Fibroblast of lung (primary cell): ENCODE data around the gene LIMCH1. TPM values are rescaled to one million over a fixed set of nuclear protein-coding genes. Genes with fewer than 3 reads are reported as not detected.

Source experiments
- DNase-seq, 2 donors: peaks; one replicate each; pipeline versions ENCODE4 v3.0.0 to v3.0.0-alpha.2; 2010; ENCODE audit warnings: low read depth in 2 of 2
- H2AFZ ChIP-seq: 2 replicates; pipeline ENCODE4 v1.5.1; 2012; ENCODE audit warnings: low read length, control low read depth, inconsistent platforms
- H3K27ac ChIP-seq: 2 replicates; pipeline ENCODE4 v1.5.1; 2011; ENCODE audit warnings: low read length, control low read depth; ENCODE audit not compliant: insufficient read depth
- H3K27me3 ChIP-seq: 2 replicates; pipeline ENCODE4 v1.5.1; 2011; ENCODE audit warnings: mild to moderate bottlenecking, low read length; ENCODE audit not compliant: control insufficient read depth, insufficient read depth
- H3K36me3 ChIP-seq: 2 replicates; pipeline ENCODE4 v1.5.1; 2011; ENCODE audit warnings: low read length; ENCODE audit not compliant: control insufficient read depth, insufficient read depth
- H3K4me1 ChIP-seq: 2 replicates; pipeline ENCODE4 v1.5.1; 2011; ENCODE audit warnings: low read length; ENCODE audit not compliant: control insufficient read depth, insufficient read depth; ENCODE audit errors: extremely low read depth
- H3K4me2 ChIP-seq: 2 replicates; pipeline ENCODE4 v1.5.1; 2011; ENCODE audit warnings: low read length, control low read depth; ENCODE audit not compliant: insufficient read depth; ENCODE audit errors: extremely low read depth
- H3K4me3 ChIP-seq, 4 experiments: fragments of 200-600 bp in 1 of 4; sonication (generic) in 1 of 4; replicated peaks in 1 of 4; 2 replicates each; pipeline ENCODE4 v1.5.1; 2011 to 2016; ENCODE audit warnings: low read length in 4 of 4, low read depth in 3 of 4, mild to moderate bottlenecking in 3 of 4, control low read depth in 2 of 4, inconsistent platforms in 1 of 4, mixed read lengths in 1 of 4; ENCODE audit not compliant: insufficient read depth in 1 of 4; ENCODE audit errors: control extremely low read depth in 1 of 4
- H3K79me2 ChIP-seq: 2 replicates; pipeline ENCODE4 v1.5.1; 2012; ENCODE audit warnings: mild to moderate bottlenecking, low read length, inconsistent platforms; ENCODE audit not compliant: control insufficient read depth, insufficient read depth
- H3K9ac ChIP-seq: 2 replicates; pipeline ENCODE4 v1.5.1; 2011; ENCODE audit warnings: mild to moderate bottlenecking, low read length, control low read depth; ENCODE audit not compliant: insufficient read depth
- H3K9me3 ChIP-seq: 2 replicates; pipeline ENCODE4 v1.5.1; 2012; ENCODE audit warnings: low read depth, low read length; ENCODE audit not compliant: control insufficient read depth, insufficient read depth
- H4K20me1 ChIP-seq: 2 replicates; pipeline ENCODE4 v1.5.1; 2011; ENCODE audit warnings: low read length; ENCODE audit not compliant: control insufficient read depth, insufficient read depth; ENCODE audit errors: extremely low read depth
- EZH2 ChIP-seq: IDR thresholded peaks from 2 replicates; pipeline ENCODE4 v1.5.1; 2012; ENCODE audit warnings: low read length, control low read depth, mild to moderate bottlenecking; ENCODE audit errors: missing control alignments
- polyA plus RNA-seq, 2 donors: library from polyadenylated mRNA; depleted of rRNA in 1 of 2; stranded (reverse) in 1 of 2; unstranded in 1 of 2; fragments of >200 nt; gene quantifications; 2 replicates each; pipeline ENCODE4 v1.2.1, GENCODE V29; 2011 to 2012; ENCODE audit warnings: missing spikeins in 1 of 2
- total RNA-seq: library from RNA; depleted of rRNA; stranded (reverse); fragments of >200 nt; gene quantifications from 2 replicates; pipeline ENCODE4 v1.2.1, GENCODE V29; 2014
- TF ChIP-seq, protein P1 (sequence below), 2 donors: IDR thresholded peaks in 1 of 2; conservative IDR thresholded peaks in 1 of 2; 1 replicate in 1 of 2; 2 replicates in 1 of 2; pipeline ENCODE4 v1.5.1; 2011 to 2012; ENCODE audit warnings: low read length in 2 of 2, control low read depth in 1 of 2, inconsistent platforms in 1 of 2, low read depth in 1 of 2, mild to moderate bottlenecking in 1 of 2

Gene LIMCH1
- total and polyA plus RNA-seq, 2 donors (not counting 1 experiment from before 2014, with no cell fraction given): 2.8 to 4.6 TPM

DNA sequence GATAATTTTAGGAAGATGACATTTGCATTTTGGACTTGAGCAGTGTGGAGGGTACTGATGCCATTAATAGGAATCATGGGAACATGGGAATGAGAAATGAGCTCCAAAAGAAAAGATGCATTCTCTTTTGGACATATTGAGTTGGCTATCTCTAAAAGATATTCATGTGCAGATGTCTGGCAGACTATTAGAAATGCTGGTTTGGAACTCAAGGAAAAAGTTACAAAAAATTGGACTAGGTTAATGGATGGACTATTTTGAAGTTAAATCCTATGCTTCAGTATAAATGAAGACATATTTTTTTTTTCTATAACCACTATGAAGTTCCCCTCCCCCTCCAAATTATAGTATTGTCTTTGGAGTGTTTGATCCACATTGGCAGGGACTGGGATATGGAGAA lies 3.6 kb upstream of the LIMCH1 start:
- no peaks in the 10 kb centered on the region for H4K20me1 ChIP-seq
- H3K4me2 ChIP-seq: no peak overlapping the region
- H3K36me3 ChIP-seq: no peaks in the 10 kb centered on the region
- DNase-seq: no peak
- H3K4me1 ChIP-seq: no peaks in the 10 kb centered on the region
- no peak overlapping the region for H3K4me3 ChIP-seq
- no peaks in the 10 kb centered on the region for H3K9me3 ChIP-seq
- H3K79me2 ChIP-seq: no peaks in the 10 kb centered on the region
- H3K9ac ChIP-seq: no peak overlapping the region
- no peaks in the 10 kb centered on the region for H3K27me3 ChIP-seq
- no peak overlapping the region for H2AFZ ChIP-seq
- H3K27ac ChIP-seq: no peak overlapping the region
- TF ChIP-seq, protein P1, sequence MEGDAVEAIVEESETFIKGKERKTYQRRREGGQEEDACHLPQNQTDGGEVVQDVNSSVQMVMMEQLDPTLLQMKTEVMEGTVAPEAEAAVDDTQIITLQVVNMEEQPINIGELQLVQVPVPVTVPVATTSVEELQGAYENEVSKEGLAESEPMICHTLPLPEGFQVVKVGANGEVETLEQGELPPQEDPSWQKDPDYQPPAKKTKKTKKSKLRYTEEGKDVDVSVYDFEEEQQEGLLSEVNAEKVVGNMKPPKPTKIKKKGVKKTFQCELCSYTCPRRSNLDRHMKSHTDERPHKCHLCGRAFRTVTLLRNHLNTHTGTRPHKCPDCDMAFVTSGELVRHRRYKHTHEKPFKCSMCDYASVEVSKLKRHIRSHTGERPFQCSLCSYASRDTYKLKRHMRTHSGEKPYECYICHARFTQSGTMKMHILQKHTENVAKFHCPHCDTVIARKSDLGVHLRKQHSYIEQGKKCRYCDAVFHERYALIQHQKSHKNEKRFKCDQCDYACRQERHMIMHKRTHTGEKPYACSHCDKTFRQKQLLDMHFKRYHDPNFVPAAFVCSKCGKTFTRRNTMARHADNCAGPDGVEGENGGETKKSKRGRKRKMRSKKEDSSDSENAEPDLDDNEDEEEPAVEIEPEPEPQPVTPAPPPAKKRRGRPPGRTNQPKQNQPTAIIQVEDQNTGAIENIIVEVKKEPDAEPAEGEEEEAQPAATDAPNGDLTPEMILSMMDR (conservative IDR thresholded peaks at IDR 0.05 in 1 of 2, IDR thresholded peaks at IDR 0.05 in 1 of 2; ENCODE audit: low read depth in 1 of 2, low read length in 2 of 2): no peak
- no peak for TF ChIP-seq EZH2

DNA sequence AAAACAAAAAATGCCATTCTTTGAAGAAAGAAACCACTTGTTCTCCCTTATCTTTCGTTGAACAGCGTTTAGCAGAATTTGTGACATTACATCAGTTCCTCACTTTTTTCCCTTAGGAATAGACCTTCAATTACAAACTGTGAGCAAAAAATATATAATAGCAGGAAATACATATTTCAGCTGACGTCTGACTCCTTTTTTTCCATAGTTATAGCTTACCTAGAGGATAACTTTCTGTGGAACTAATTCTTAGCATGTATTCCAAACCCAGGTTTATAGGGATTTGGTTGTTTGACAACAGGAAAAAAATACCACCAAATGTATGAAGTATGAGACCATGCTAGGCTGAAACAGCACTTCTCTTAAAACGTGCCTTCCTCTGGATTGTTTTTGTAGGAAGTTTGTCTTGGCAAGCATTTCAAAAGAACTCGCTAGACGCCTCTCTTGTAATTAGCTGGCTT lies 2.0 kb upstream of the LIMCH1 start:
- Histone ChIP-seq H4K20me1 (no peaks in the 10 kb centered on the region), H3K36me3 (no peaks in the 10 kb centered on the region), H3K9me3 (no peaks in the 10 kb centered on the region), H3K27ac (no peak overlapping the region), H3K4me3 (no peak overlapping the region), H2AFZ (no peak overlapping the region), H3K9ac (no peak overlapping the region), H3K4me2 (no peak overlapping the region), H3K4me1 (no peaks in the 10 kb centered on the region), H3K27me3 (no peaks in the 10 kb centered on the region), H3K79me2 (no peaks in the 10 kb centered on the region)
- TF ChIP-seq, protein P1 (conservative IDR thresholded peaks at IDR 0.05 in 1 of 2, IDR thresholded peaks at IDR 0.05 in 1 of 2; ENCODE audit: low read depth in 1 of 2, low read length in 2 of 2): no peak
- TF ChIP-seq EZH2: no peak
- DNase-seq: no peak

DNA sequence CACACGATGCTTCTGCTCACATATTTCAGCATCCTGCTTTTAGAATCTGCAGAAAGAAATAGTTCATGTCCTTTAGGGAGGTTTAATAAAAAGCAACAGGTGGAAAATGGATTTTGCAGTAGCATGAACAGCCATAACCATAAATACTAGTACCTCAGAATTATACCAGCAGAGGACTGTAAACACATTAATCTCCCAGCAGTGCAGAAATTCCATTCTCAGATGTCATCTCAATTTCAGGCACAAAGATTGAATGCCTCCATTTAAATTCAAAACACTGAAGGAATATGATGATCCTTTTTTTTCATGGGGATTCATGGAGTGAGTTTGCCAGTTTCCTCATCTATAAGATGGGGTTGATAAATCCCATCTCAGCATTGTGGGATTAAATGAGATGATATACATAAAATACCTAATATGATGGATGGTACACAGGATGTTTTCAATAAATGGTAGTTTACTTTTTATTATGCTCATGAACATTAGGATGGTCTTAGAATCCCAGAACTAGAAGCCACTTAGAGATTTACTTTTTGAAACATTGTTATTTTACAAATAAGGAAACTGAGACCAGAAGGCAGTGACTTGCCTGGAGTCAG lies 566 bp upstream of the LIMCH1 start:
- Histone ChIP-seq H3K79me2 (no peaks in the 10 kb centered on the region), H4K20me1 (no peaks in the 10 kb centered on the region), H3K27ac (no peak overlapping the region), H3K9me3 (no peaks in the 10 kb centered on the region), H2AFZ (no peak overlapping the region), H3K4me3 (no peak overlapping the region), H3K4me1 (no peaks in the 10 kb centered on the region), H3K4me2 (no peak overlapping the region), H3K36me3 (no peaks in the 10 kb centered on the region), H3K9ac (no peak overlapping the region), H3K27me3 (no peaks in the 10 kb centered on the region)
- DNase-seq: peak in 1 of 2 donors; percentile 12
- TF ChIP-seq, protein P1 (conservative IDR thresholded peaks at IDR 0.05 in 1 of 2, IDR thresholded peaks at IDR 0.05 in 1 of 2; ENCODE audit: low read depth in 1 of 2, low read length in 2 of 2): no peak
- no peak for TF ChIP-seq EZH2
